HepG2 (cell line): Measurements from ENCODE around the gene ZNF440. TPM values are rescaled to one million over a fixed set of nuclear protein-coding genes. Genes with fewer than 3 reads are reported as not detected.

Experiments used
- ARNT2 ChIP-seq: sonication (generic); formaldehyde crosslinking; IDR thresholded peaks from 2 replicates; pipeline ENCODE4 v1.8.0; 2022; ENCODE audit warnings: mild to moderate bottlenecking, low read depth, missing genetic modification reagents, moderate library complexity
- FOXM1 ChIP-seq: sonication (generic); formaldehyde crosslinking; IDR thresholded peaks from 2 replicates; pipeline ENCODE4 v1.5.0; 2020; ENCODE audit warnings: missing genetic modification reagents
- MED8 ChIP-seq: sonication (generic); formaldehyde crosslinking; IDR thresholded peaks from 2 replicates; pipeline ENCODE4 v1.8.1; 2023; ENCODE audit warnings: mild to moderate bottlenecking, missing genetic modification reagents; ENCODE audit not compliant: insufficient replicate concordance
- MYPOP ChIP-seq: sonication (generic); formaldehyde crosslinking; IDR thresholded peaks from 2 replicates; pipeline ENCODE4 v1.8.1; 2023; ENCODE audit warnings: mild to moderate bottlenecking, moderate library complexity, missing genetic modification reagents
- PAF1 ChIP-seq: IDR thresholded peaks from 2 replicates; pipeline ENCODE4 v1.6.1; 2016; ENCODE audit warnings: missing genetic modification reagents, missing compliant biosample characterization
- SALL1 ChIP-seq: sonication (generic); formaldehyde crosslinking; IDR thresholded peaks from 2 replicates; pipeline ENCODE4 v1.8.0; 2022; ENCODE audit warnings: mild to moderate bottlenecking, missing genetic modification reagents
- TBX2 ChIP-seq: sonication (generic); formaldehyde crosslinking; IDR thresholded peaks from 2 replicates; pipeline ENCODE4 v1.5.0; 2020; ENCODE audit warnings: missing genetic modification reagents, mild to moderate bottlenecking, borderline replicate concordance
- THAP9 ChIP-seq: sonication (generic); formaldehyde crosslinking; IDR thresholded peaks from 2 replicates; pipeline ENCODE4; 2020; ENCODE audit warnings: missing genetic modification reagents, mild to moderate bottlenecking, borderline replicate concordance
- ZFP1 ChIP-seq: IDR thresholded peaks from 2 replicates; pipeline ENCODE4 v1.6.1; 2016
- ZMAT3 ChIP-seq: sonication (generic); formaldehyde crosslinking; conservative IDR thresholded peaks from 2 replicates; pipeline ENCODE4 v1.7.0; 2021; ENCODE audit warnings: missing genetic modification reagents
- ZNF143 ChIP-seq: sonication (generic); formaldehyde crosslinking; IDR thresholded peaks from 2 replicates; pipeline ENCODE4 v1.4.0; 2020; ENCODE audit warnings: missing genetic modification reagents
- ZNF180 ChIP-seq: sonication (generic); formaldehyde crosslinking; IDR thresholded peaks from 2 replicates; pipeline ENCODE4 v1.4.0; 2020; ENCODE audit warnings: low read depth, missing genetic modification reagents, borderline replicate concordance
- ZNF296 ChIP-seq: sonication (generic); formaldehyde crosslinking; conservative IDR thresholded peaks from 2 replicates; pipeline ENCODE4 v1.5.0; 2020; ENCODE audit warnings: mild to moderate bottlenecking, missing genetic modification reagents
- ZNF674 ChIP-seq: sonication (generic); formaldehyde crosslinking; IDR thresholded peaks from 2 replicates; pipeline ENCODE4 v1.5.0; 2020; ENCODE audit warnings: low read depth, mild to moderate bottlenecking, missing genetic modification reagents
- ZSCAN22 ChIP-seq: sonication (generic); formaldehyde crosslinking; IDR thresholded peaks from 2 replicates; pipeline ENCODE4 v1.4.0; 2020; ENCODE audit warnings: mild to moderate bottlenecking, missing genetic modification reagents
- polyA plus RNA-seq, 8 experiments: library from polyadenylated mRNA; depleted of rRNA in 3 of 8; stranded (reverse) in 7 of 8; unstranded in 1 of 8; fragments of >200 nt; fragmentation: Illumina TruSeq in 4 of 8; extraction: Trizol in 4 of 8; gene quantifications; 2 replicates each; pipeline versions ENCODE4 v1.2.1 to v1.2.3, GENCODE V29; 2011 to 2016; ENCODE audit warnings: low read depth in 4 of 8, missing spikeins in 1 of 8, mixed read lengths in 1 of 8; ENCODE audit not compliant: insufficient read depth in 1 of 8
- total RNA-seq, 5 experiments: library from RNA; depleted of rRNA; stranded (reverse); fragments of >200 nt; fragmentation: Illumina TruSeq; extraction: Trizol; gene quantifications; 2 replicates each; pipeline ENCODE4 v1.2.3, GENCODE V29; 2016; ENCODE audit warnings: low read depth in 1 of 5
- TF ChIP-seq, protein P1 (sequence below): sonication (generic); formaldehyde crosslinking; IDR thresholded peaks from 2 replicates; pipeline ENCODE4 v1.4.0; 2020; ENCODE audit warnings: missing genetic modification reagents, borderline replicate concordance
- TF ChIP-seq, protein P2 (sequence below): IDR thresholded peaks from 2 replicates; pipeline ENCODE4 v1.6.1; 2016; ENCODE audit warnings: mild to moderate bottlenecking
- TF ChIP-seq, protein P3 (sequence below): sonication (generic); formaldehyde crosslinking; IDR thresholded peaks from 2 replicates; pipeline ENCODE4 v1.8.0; 2022; ENCODE audit warnings: mild to moderate bottlenecking, missing genetic modification reagents, moderate library complexity
- TF ChIP-seq, protein P4 (sequence below): sonication (generic); formaldehyde crosslinking; IDR thresholded peaks from 2 replicates; pipeline ENCODE4 v1.4.0; 2020; ENCODE audit warnings: missing genetic modification reagents

Gene ZNF440
- total and polyA plus RNA-seq, 2 of the 13 experiments (the other 11 are each of a cell fraction or from before 2014, with no cell fraction given) = 2.7 to 12.4 TPM

GRCh38 chr19:11848594-11849469 is 34.8 kb downstream of the ZNF440 start, which contains the start of gene ZNF439 (continued):
- no peak for TF ChIP-seq ZNF674 (CRISPR knock-in tag)
- TF ChIP-seq TBX2 = peak; percentile 83; the same call in 1 of the 2 replicates
- peak; percentile 76; the same call in 1 of the 2 replicates for TF ChIP-seq MYPOP (CRISPR knock-in tag)
- TF ChIP-seq, protein P1, sequence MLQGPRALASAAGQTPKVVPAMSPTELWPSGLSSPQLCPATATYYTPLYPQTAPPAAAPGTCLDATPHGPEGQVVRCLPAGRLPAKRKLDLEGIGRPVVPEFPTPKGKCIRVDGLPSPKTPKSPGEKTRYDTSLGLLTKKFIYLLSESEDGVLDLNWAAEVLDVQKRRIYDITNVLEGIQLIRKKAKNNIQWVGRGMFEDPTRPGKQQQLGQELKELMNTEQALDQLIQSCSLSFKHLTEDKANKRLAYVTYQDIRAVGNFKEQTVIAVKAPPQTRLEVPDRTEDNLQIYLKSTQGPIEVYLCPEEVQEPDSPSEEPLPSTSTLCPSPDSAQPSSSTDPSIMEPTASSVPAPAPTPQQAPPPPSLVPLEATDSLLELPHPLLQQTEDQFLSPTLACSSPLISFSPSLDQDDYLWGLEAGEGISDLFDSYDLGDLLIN (CRISPR knock-in tag) = 0 out of 2 replicates have a peak, but pooled peaks have one; percentile 42
- 0 out of 2 replicates have a peak, but pooled peaks have one; percentile 22 for TF ChIP-seq ZNF143 (CRISPR knock-in tag)
- TF ChIP-seq, protein P2, sequence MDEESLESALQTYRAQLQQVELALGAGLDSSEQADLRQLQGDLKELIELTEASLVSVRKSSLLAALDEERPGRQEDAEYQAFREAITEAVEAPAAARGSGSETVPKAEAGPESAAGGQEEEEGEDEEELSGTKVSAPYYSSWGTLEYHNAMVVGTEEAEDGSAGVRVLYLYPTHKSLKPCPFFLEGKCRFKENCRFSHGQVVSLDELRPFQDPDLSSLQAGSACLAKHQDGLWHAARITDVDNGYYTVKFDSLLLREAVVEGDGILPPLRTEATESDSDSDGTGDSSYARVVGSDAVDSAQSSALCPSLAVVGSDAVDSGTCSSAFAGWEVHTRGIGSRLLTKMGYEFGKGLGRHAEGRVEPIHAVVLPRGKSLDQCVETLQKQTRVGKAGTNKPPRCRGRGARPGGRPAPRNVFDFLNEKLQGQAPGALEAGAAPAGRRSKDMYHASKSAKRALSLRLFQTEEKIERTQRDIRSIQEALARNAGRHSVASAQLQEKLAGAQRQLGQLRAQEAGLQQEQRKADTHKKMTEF = peak; percentile 31; the same call in 1 of the 2 replicates
- TF ChIP-seq, protein P3, sequence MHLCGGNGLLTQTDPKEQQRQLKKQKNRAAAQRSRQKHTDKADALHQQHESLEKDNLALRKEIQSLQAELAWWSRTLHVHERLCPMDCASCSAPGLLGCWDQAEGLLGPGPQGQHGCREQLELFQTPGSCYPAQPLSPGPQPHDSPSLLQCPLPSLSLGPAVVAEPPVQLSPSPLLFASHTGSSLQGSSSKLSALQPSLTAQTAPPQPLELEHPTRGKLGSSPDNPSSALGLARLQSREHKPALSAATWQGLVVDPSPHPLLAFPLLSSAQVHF (CRISPR knock-in tag) = no peak
- TF ChIP-seq, protein P4, sequence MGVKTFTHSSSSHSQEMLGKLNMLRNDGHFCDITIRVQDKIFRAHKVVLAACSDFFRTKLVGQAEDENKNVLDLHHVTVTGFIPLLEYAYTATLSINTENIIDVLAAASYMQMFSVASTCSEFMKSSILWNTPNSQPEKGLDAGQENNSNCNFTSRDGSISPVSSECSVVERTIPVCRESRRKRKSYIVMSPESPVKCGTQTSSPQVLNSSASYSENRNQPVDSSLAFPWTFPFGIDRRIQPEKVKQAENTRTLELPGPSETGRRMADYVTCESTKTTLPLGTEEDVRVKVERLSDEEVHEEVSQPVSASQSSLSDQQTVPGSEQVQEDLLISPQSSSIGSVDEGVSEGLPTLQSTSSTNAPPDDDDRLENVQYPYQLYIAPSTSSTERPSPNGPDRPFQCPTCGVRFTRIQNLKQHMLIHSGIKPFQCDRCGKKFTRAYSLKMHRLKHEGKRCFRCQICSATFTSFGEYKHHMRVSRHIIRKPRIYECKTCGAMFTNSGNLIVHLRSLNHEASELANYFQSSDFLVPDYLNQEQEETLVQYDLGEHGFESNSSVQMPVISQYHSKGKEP (CRISPR knock-in tag) = no peak
- no peak for TF ChIP-seq ZFP1 (CRISPR knock-in tag)
- peak; percentile 73; the same call in 1 of the 2 replicates for TF ChIP-seq ARNT2 (CRISPR knock-in tag)
- TF ChIP-seq ZNF180 (CRISPR knock-in tag) = peak; percentile 69; the same call in 1 of the 2 replicates
- 0 out of 2 replicates have a peak, but pooled peaks have one; percentile 21 for TF ChIP-seq ZMAT3 (CRISPR knock-in tag)
- no peak for TF ChIP-seq FOXM1 (CRISPR knock-in tag)
- no peak for TF ChIP-seq ZSCAN22 (CRISPR knock-in tag)
- TF ChIP-seq MED8 (CRISPR knock-in tag) = no peak
- TF ChIP-seq PAF1 = no peak
- peak; percentile 73; the same call in 1 of the 2 replicates for TF ChIP-seq THAP9 (CRISPR knock-in tag)
- TF ChIP-seq SALL1 (CRISPR knock-in tag) = peak; percentile 69
- no peak for TF ChIP-seq ZNF296 (CRISPR knock-in tag)
